Measurements from ENCODE around the gene PRKACA. TPM values are rescaled to one million over a fixed set of nuclear protein-coding genes. Genes with fewer than 3 reads are reported as not detected.

Gene PRKACA
- total RNA-seq, 2 donors from 2014 or later: 144 to 185 TPM

DNA sequence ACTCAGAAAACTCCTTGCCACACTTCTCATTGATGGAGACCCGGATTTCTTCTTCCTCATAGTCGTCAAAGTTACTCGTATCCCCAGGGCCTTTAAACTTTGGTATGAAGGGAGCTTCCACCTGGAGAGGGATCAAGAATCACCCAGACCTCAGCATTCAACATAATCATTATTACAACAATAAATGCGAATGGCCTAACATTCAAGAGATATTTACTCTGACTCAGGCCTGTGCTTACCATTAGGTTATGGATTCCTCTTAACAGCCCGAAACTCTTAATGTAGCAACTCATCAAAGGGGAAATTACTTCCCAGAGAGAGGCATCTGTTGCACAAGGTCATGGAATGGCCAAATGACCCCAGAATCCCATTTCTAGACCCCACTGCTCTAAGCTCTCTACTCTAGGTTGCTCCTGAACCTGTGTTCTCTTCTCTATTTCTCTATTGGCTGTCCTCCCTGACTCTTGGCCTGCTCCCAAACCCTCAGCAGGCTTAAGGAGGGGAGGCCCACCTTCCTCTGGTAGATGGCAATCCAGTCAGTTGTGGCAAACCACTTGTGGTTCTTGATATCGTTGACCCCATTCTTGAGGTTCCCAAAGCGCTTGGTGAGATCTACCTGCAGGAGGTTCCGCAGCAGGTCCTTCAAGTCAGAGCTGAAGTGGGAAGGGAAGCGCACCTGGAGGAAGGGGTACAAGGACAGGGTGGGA lies 24.3 kb downstream of the PRKACA start:
- no peak overlapping the region for H3K4me3 ChIP-seq
- H3K9me3 ChIP-seq: peaks cover 4 to 13% of the 10 kb centered on the region in 2 donors
- no peak overlapping the region for H3K27ac ChIP-seq
- H3K4me1 ChIP-seq: peaks cover 0 to 15% of the 10 kb centered on the region in 2 donors
- TF ChIP-seq, protein P1, sequence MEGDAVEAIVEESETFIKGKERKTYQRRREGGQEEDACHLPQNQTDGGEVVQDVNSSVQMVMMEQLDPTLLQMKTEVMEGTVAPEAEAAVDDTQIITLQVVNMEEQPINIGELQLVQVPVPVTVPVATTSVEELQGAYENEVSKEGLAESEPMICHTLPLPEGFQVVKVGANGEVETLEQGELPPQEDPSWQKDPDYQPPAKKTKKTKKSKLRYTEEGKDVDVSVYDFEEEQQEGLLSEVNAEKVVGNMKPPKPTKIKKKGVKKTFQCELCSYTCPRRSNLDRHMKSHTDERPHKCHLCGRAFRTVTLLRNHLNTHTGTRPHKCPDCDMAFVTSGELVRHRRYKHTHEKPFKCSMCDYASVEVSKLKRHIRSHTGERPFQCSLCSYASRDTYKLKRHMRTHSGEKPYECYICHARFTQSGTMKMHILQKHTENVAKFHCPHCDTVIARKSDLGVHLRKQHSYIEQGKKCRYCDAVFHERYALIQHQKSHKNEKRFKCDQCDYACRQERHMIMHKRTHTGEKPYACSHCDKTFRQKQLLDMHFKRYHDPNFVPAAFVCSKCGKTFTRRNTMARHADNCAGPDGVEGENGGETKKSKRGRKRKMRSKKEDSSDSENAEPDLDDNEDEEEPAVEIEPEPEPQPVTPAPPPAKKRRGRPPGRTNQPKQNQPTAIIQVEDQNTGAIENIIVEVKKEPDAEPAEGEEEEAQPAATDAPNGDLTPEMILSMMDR (IDR thresholded peaks at IDR 0.05): no peak
- H3K27me3 ChIP-seq: no peaks in the 10 kb centered on the region
- H3K36me3 ChIP-seq: peaks cover 27% of the 10 kb centered on the region
- DNase-seq (ENCODE audit: low spot score): no peak

DNA sequence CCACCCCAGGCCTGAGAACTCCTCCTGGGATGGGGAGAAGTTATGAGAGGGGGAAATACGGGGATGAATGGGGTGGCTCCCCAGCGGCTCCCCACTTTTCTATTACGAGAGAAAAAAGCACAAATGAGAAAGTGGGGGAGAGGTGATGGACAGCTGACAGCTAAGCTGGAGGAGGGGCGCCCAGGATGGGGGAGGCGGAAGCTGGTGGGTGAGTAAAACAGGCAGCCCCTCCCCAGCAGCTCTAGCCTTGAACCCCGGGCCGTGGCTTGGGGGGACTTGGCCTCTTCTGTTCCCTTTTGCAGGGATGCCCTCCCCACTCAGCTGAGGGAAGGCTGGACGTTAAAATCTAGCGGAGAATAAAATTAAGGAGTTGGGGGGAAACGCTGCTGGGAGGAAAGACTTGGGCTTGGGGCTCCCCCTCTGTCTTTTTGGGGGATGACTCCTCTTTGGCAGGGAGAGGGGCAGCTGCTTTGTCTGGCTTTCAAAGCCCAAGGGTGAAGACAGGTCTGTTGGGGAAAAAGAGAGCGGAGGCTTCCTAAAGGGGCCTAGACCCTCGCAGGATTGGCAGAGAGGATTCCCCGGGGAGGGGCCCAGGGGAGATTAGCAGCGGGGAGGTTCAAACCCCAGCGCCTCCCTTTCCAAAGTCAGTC lies 25.6 kb downstream of the PRKACA start:
- DNase-seq (ENCODE audit: low spot score): no peak
- TF ChIP-seq, protein P1 (IDR thresholded peaks at IDR 0.05): no peak
- peaks cover 16% of the 10 kb centered on the region for H3K36me3 ChIP-seq
- peak overlapping the region; percentile 92 to 98 for H3K27ac ChIP-seq
- H3K4me1 ChIP-seq: peaks cover 0 to 15% of the 10 kb centered on the region in 2 donors
- H3K9me3 ChIP-seq: peaks cover 4 to 13% of the 10 kb centered on the region in 2 donors
- no peaks in the 10 kb centered on the region for H3K27me3 ChIP-seq
- peak overlapping the region; percentile 70 to 76 for H3K4me3 ChIP-seq

- H3K36me3 ChIP-seq: peaks cover 9% of the 10 kb centered on the region
- peak overlapping the region; percentile 70 to 76 for H3K4me3 ChIP-seq
- no peaks in the 10 kb centered on the region for H3K27me3 ChIP-seq
- TF ChIP-seq, protein P1 (IDR thresholded peaks at IDR 0.05): peak in 1 of 2 donors; percentile 42
- DNase-seq (ENCODE audit: low spot score): no peak
- peaks cover 0 to 15% of the 10 kb centered on the region in 2 donors for H3K4me1 ChIP-seq
- H3K9me3 ChIP-seq: peaks cover 4 to 13% of the 10 kb centered on the region in 2 donors
- H3K27ac ChIP-seq: peak overlapping the region; percentile 92 to 98
These were observed 26.3 kb downstream of the PRKACA start for GRCh38 chr19:14091081-14091812.

DNA sequence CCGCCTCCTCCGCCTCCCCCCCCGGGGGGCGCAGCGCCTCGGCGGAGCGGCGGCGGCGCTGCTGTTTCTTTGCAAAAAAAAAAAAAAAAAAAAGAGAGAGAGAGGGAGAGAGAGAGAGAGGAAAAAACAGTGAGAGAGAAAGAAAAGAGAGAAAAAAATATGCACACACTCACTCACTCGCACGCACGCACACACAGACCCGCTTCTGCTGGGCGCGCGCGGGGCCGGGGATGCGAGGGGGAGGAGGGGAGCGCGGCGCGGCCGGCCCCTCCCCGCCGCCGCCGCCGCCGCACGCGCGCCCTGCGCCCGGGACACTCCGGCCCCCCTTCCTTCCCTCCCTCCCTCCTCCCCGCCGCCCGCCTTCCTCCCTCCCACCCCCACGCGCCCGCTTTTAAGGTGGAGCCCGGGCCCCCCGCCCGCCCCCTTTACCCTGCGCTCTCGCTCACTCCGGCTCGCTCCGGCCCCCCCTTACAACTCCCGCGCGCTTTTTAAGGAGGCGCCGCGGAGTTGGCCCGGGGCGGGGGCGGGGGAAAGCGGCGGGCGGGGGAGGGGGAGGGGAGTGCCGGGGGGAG lies 27.0 kb downstream of the PRKACA start, which contains the start of gene SAMD1:
TSS of gene SAMD1 (minus strand) at position 243 of the 572 bp plus-strand sequence.
- peak within 1 kb of the TSS; percentile 70 to 76 for H3K4me3 ChIP-seq
- peak within 1 kb of the TSS; percentile 92 to 98 for H3K27ac ChIP-seq
- H3K4me1 ChIP-seq: peaks cover 0 to 15% of the 10 kb centered on the region in 2 donors
- TF ChIP-seq, protein P1 (IDR thresholded peaks at IDR 0.05): no peak
- peaks cover 4 to 13% of the 10 kb centered on the region in 2 donors for H3K9me3 ChIP-seq
- peak; percentile 91 for DNase-seq (ENCODE audit: low spot score)
- H3K27me3 ChIP-seq: no peaks in the 10 kb centered on the region
- peaks cover 8% of the 10 kb centered on the region for H3K36me3 ChIP-seq

DNA sequence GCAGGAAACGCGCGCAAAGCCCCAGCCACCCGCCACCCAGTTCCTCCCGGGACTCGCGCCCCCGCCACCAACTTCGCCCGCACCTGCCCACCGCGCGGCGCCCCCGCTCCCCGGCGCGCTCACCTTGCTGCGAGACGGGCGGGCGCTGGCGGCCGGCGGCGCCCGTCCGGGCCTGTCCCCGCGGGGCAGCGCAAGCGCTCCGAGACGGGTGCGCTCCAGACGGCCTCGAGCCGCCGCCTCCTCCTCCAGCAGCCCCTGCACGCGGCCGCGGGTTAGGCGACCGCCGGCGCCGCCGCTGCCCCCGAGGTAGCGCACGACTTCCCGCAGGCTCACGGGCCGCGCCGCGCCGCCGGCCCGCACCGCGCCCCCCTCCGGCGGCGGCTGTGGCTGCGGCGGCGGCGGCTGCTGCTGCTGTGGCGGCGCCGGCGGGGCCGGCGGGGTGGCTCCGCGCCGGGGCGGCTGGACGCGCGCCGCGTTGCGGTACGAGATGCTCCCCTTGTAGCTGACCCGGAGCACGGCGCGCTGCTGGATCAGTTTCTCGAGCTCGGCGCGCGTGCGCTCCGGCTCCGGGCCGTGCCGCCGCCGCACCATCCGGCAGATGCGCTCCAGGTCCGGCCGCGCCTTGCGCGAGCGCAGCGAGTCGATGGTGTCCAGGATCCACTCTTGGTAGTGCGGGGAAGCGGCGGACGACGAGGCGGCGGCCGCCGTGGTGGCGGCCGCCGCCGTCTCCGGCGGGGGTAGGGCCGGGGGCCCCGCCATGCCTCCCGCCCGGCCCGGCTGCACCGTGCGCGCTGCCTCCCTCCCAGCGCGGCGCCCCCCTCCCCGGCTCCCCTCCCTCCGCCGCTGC lies 27.7 kb downstream of the PRKACA start:
- Histone ChIP-seq H3K36me3 (peaks cover 8% of the 10 kb centered on the region), H3K27me3 (no peaks in the 10 kb centered on the region), H3K9me3 (peaks cover 4 to 13% of the 10 kb centered on the region in 2 donors), H3K27ac (peak overlapping the region; percentile 76 to 98), H3K4me1 (peaks cover 0 to 15% of the 10 kb centered on the region in 2 donors), H3K4me3 (peak overlapping the region; percentile 70 to 76)
- no peak for DNase-seq (ENCODE audit: low spot score)
- TF ChIP-seq, protein P1 (IDR thresholded peaks at IDR 0.05): peak in 1 of 2 donors; percentile 19
